ENCODE measurements around the gene CSAD.

GRCh38 chr12:53187145-53187899 is 6.6 kb upstream of the CSAD start:
- TF ChIP-seq REST (IDR thresholded peaks at IDR 0.05; ENCODE audit: insufficient read depth in 1 of 2, low read depth in 2 of 2, low read length in 2 of 2) (no peak), POLR2AphosphoS5 (IDR thresholded peaks at IDR 0.05; ENCODE audit: low read depth, low read length) (no peak), TAF1 (IDR thresholded peaks at IDR 0.05; ENCODE audit: borderline replicate concordance, insufficient read depth, low read length) (no peak), SIN3A (IDR thresholded peaks at IDR 0.05; ENCODE audit: borderline replicate concordance, insufficient read depth, low read length) (no peak), FOXP2 (optimal IDR thresholded peaks at IDR 0.05; ENCODE audit: borderline replicate concordance, extremely low read depth, extremely low read length, insufficient read depth) (no peak)

Measured in PFSK-1 (cell line).